ENCODE data around the gene IGFBP4. TPM values are rescaled to one million over a fixed set of nuclear protein-coding genes. Genes with fewer than 3 reads are reported as not detected.

Gene IGFBP4
- total and polyA plus RNA-seq, 10 of the 15 experiments (the other 5 are each of a cell fraction or from before 2014, with no cell fraction given) = 2.4 to 22.3 (median 6.6) TPM

DNA sequence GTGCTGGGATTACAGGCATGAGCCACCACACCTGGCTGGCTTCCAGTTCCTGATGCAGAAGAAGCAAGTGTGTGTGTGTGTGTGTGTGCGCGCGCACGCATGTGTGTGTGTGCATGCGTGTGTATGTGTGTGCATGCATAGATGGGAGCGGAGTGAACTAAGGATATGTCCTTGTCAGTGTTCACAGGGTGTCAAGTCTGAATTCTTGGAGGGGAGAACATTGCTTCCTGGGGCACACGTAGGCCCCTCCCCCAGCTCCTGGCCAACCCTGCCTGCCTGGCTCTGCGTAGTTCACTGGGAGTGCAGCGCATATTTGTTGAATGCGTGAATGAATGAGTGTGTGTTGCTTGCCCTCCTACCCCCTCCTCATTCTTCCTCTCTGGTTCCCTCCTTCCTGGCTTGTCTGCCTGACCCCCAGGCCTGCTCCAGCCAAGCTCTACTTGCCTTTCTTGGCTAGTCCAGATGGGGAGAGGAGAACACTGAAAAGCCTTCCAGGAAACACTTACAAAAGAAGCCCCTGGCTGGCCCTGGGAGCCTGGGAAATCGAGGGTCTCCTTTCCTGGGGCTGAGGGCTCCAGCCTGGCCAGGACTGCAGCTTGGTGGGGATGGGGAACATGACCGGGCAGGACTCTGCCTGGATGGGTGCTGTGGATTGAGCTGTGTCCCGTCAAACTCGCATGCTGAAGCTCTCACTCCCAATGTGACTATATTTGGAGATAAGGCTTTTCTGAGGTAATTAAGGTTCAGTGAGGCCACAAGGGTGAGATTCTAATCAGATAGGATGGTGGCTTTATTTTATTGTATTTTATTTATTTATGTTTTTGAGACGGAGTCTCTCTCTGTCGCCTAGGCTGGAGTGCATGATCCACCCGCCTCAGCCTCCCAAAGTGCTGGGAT is 27.9 kb downstream of the IGFBP4 start:
- ATAC-seq = no peak
- H3K27me3 ChIP-seq (replicated peaks in 1 of 2; ENCODE audit: control insufficient read depth in 2 of 2, insufficient read depth in 2 of 2, low read length in 1 of 2) = no peaks in the 10 kb centered on the region
- DNase-seq (ENCODE audit: low read depth, low spot score) = no peak
- H3K4me3 ChIP-seq = no peak overlapping the region
- SMC1A ChIA-PET (ENCODE audit: uncharacterized antibody, unreplicated experiment) = interaction anchor here (1.5 kb wide), 1 partner anchor 23 kb away, joined by 3 read pairs; no protein-coding TSS in a partner anchor
- H3K4me1 ChIP-seq (ENCODE audit: control insufficient read depth, insufficient read depth, low read length) = no peaks in the 10 kb centered on the region
- H2AFZ ChIP-seq (ENCODE audit: control insufficient read depth, low read depth, low read length) = no peak overlapping the region
- no peak overlapping the region for H3K9ac ChIP-seq (ENCODE audit: control insufficient read depth, insufficient read depth, low read length)
- no peak overlapping the region for H3K4me2 ChIP-seq (ENCODE audit: control insufficient read depth, insufficient read depth)
- intact Hi-C loops (cut with micrococcal nuclease; ENCODE audit: unreplicated experiment) (no loop called here), in situ Hi-C loops (cut with MboI) (no loop called here)
- TF ChIP-seq MTA2 (IDR thresholded peaks at IDR 0.05; ENCODE audit: low read depth) (no peak), TBL1XR1 (IDR thresholded peaks at IDR 0.05; ENCODE audit: low read depth, low read length) (no peak)
- TF ChIP-seq, protein P1, sequence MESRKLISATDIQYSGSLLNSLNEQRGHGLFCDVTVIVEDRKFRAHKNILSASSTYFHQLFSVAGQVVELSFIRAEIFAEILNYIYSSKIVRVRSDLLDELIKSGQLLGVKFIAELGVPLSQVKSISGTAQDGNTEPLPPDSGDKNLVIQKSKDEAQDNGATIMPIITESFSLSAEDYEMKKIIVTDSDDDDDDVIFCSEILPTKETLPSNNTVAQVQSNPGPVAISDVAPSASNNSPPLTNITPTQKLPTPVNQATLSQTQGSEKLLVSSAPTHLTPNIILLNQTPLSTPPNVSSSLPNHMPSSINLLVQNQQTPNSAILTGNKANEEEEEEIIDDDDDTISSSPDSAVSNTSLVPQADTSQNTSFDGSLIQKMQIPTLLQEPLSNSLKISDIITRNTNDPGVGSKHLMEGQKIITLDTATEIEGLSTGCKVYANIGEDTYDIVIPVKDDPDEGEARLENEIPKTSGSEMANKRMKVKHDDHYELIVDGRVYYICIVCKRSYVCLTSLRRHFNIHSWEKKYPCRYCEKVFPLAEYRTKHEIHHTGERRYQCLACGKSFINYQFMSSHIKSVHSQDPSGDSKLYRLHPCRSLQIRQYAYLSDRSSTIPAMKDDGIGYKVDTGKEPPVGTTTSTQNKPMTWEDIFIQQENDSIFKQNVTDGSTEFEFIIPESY (IDR thresholded peaks at IDR 0.05) = no peak
- H3K79me2 ChIP-seq (ENCODE audit: control insufficient read depth, insufficient read depth, low read length) = no peaks in the 10 kb centered on the region
- no TSS peak for BruUV-seq (replicated peaks)
- RAD21 ChIA-PET (ENCODE audit: unreplicated experiment) = interaction anchor here (0.5 kb wide), 1 partner anchor 74 kb away, joined by 3 read pairs; no protein-coding TSS in a partner anchor
- H4K20me1 ChIP-seq (ENCODE audit: control insufficient read depth, insufficient read depth) = no peaks in the 10 kb centered on the region
- H3K9me3 ChIP-seq (replicated peaks; ENCODE audit: control insufficient read depth, insufficient read depth, low read length) = no peaks in the 10 kb centered on the region
- CTCF ChIA-PET = interaction anchor here (0.6 to 1.9 kb wide), 7 partner anchors 21 to 113 kb away, joined by 3 to 5 read pairs (median 5); no protein-coding TSS in a partner anchor
- 68% methylated on average over 17 of the region's 17 CpGs for WGBS (ENCODE audit: insufficient coverage, insufficient replicate concordance, low lambda C conversion rate, missing lambda C conversion rate)
- no peak for FAIRE-seq
- no peaks in the 10 kb centered on the region for H3K36me3 ChIP-seq (ENCODE audit: control insufficient read depth in 2 of 2, insufficient read depth in 2 of 2, low read length in 1 of 2)
- H3K27ac ChIP-seq (ENCODE audit: control insufficient read depth, insufficient read depth) = no peak overlapping the region
- POLR2A ChIA-PET = no interaction called here
